Stimulated activated CD4-positive, alpha-beta T cell treated with anti-CD3 and anti-CD28 coated beads, Interleukin-1b, Interleukin-23, amount 100 ng/mL, for 24 hours (primary cell): ENCODE measurements around the gene RUSF1.
"Not testable (repeated sequence)": the region's sequence is repeated elsewhere in the genome, so short reads cannot be mapped to it uniquely, and the experiment has no call there.

ENCODE experiments used
- DNase-seq, 4 experiments: peaks; one replicate each; pipeline ENCODE4 v3.0.0-alpha.2; 2020; ENCODE audit warnings: low read depth in 4 of 4, low spot score in 1 of 4

RUSF1 gene

GRCh38 chr16:31517800-31518402, 9.7 kb upstream of the RUSF1 start:
- DNase-seq: no peak

GRCh38 chr16:31513884-31514283, 5.7 kb upstream of the RUSF1 start:
- DNase-seq: no peak

GRCh38 chr16:31513126-31513525, 4.9 kb upstream of the RUSF1 start:
- DNase-seq: no peak

GRCh38 chr16:31508706-31509195, 560 bp upstream of the RUSF1 start:
- DNase-seq: no peak

- DNase-seq: no peak
Measured at GRCh38 chr16:31507617-31507928, 618 bp downstream of the RUSF1 start.

GRCh38 chr16:31505483-31505882, 2.7 kb downstream of the RUSF1 start:
- no peak for DNase-seq

- DNase-seq: no peak
Measured at GRCh38 chr16:31504159-31504558, 4.0 kb downstream of the RUSF1 start.

- DNase-seq: not testable (repeated sequence)
Measured at GRCh38 chr16:31503555-31503954, 4.6 kb downstream of the RUSF1 start.

GRCh38 chr16:31502981-31503380, 5.2 kb downstream of the RUSF1 start:
- no peak for DNase-seq

- DNase-seq: no peak
Measured at GRCh38 chr16:31501966-31502348, 6.2 kb downstream of the RUSF1 start.

GRCh38 chr16:31501226-31501965, 6.8 kb downstream of the RUSF1 start:
- DNase-seq: no peak

GRCh38 chr16:31499928-31500327, 8.3 kb downstream of the RUSF1 start:
- no peak for DNase-seq

GRCh38 chr16:31498493-31498892, 9.7 kb downstream of the RUSF1 start:
- DNase-seq: no peak

- no peak for DNase-seq
Measured at GRCh38 chr16:31496670-31497069, 11.5 kb downstream of the RUSF1 start.

- no peak for DNase-seq
Measured at GRCh38 chr16:31493506-31494125, 14.6 kb downstream of the RUSF1 start.

GRCh38 chr16:31491778-31492418, 16.3 kb downstream of the RUSF1 start:
- no peak for DNase-seq

- no peak for DNase-seq
Measured at GRCh38 chr16:31489616-31490584, 18.3 kb downstream of the RUSF1 start.

GRCh38 chr16:31489298-31489564, 19.0 kb downstream of the RUSF1 start:
- DNase-seq: no peak

- DNase-seq: no peak
Measured at GRCh38 chr16:31488468-31489297, 19.5 kb downstream of the RUSF1 start.
